Testis (tissue), 2 donors: ENCODE measurements around the gene ANAPC13.

Experiments used
- CTCF ChIP-seq, 3 experiments: fragments of 450-650 bp in 2 of 3; fragments of 200-600 bp in 1 of 3; sonication (generic) in 1 of 3; IDR thresholded peaks; one replicate each; pipeline ENCODE4 v1.5.1; 2016 to 2019; ENCODE audit warnings: antibody characterized with exemption in 3 of 3, mild to moderate bottlenecking in 2 of 3, moderate library complexity in 1 of 3
- POLR2A ChIP-seq: fragments of 450-650 bp; IDR thresholded peaks from one replicate; pipeline ENCODE4 v1.6.1; 2017; ENCODE audit warnings: antibody characterized with exemption, mild to moderate bottlenecking, moderate library complexity

GRCh38 chr3:134503266-134503665 is 17.5 kb upstream of the ANAPC13 start:
- TF ChIP-seq CTCF (IDR thresholded peaks at IDR 0.05) (no peak), POLR2A (no peak)
